ENCODE measurements around the gene PTCH2. TPM values are rescaled to one million over a fixed set of nuclear protein-coding genes. Genes with fewer than 3 reads are reported as not detected.
A peak's percentile ranks its signal among the peaks of the same experiment; 100 is the strongest.

The PTCH2 gene
- total and polyA plus RNA-seq, 2 donors (not counting 1 experiment from before 2014, with no cell fraction given), result 1.3 to 1.7 TPM

GRCh38 chr1:44806704-44807363, 36.2 kb downstream of the PTCH2 start, which contains the start of gene DYNLT4:
Gene DYNLT4, minus strand, starts transcription at chr1:44807351. Its CDS starts 683 bp downstream, at chr1:44806668.
- H3K4me1 Mint-ChIP-seq, result peaks cover 67% of the 10 kb centered on the region
- ATAC-seq (ENCODE audit: low read depth) (no peak), DNase-seq (no peak)
- Histone ChIP-seq H4K20me1 (ENCODE audit: control insufficient read depth, insufficient read depth, low read length, poor library complexity, severe bottlenecking) (no peaks in the 10 kb centered on the region), H3K27me3 (replicated peaks in 1 of 4; ENCODE audit: control extremely low read depth in 1 of 4, control insufficient read depth in 3 of 4, insufficient read depth in 4 of 4, low read length in 3 of 4) (no peaks in the 10 kb centered on the region), H3K79me2 (ENCODE audit: control insufficient read depth, insufficient read depth, low read length) (peaks cover 5% of the 10 kb centered on the region), H3K36me3 (replicated peaks in 1 of 2; ENCODE audit: control extremely low read depth in 1 of 2, control insufficient read depth in 1 of 2, extremely low read depth in 1 of 2, insufficient read depth in 2 of 2, low read length in 1 of 2) (peaks cover 0 to 21% of the 10 kb centered on the region in 2 experiments), H3K9ac (ENCODE audit: low read length) (peak within 1 kb of the TSS; percentile 7), H2AFZ (ENCODE audit: insufficient read depth, low read depth, low read length, poor library complexity, severe bottlenecking) (peak within 1 kb of the TSS; percentile 30), H3K4me2 (replicated peaks; ENCODE audit: low read depth, low read length, poor library complexity, severe bottlenecking) (peak within 1 kb of the TSS; percentile 68), H3K9me3 (ENCODE audit: control extremely low read depth in 1 of 3, control insufficient read depth in 2 of 3, insufficient read depth in 1 of 3, low read length in 2 of 3) (peaks cover 0 to 3% (median 0%) of the 10 kb centered on the region in 3 donors), H3K27ac (ENCODE audit: low read length in 2 of 2) (peak within 1 kb of the TSS; percentile 91 to 95), H3K4me3 (ENCODE audit: control extremely low read depth in 1 of 5, extremely low read depth in 1 of 5, insufficient read depth in 1 of 5, low read depth in 2 of 5, low read length in 4 of 5) (peak within 1 kb of the TSS in 1 of 5 experiments; percentile 10), H3K4me1 (ENCODE audit: control insufficient read depth in 2 of 2, insufficient read depth in 2 of 2, low read length in 2 of 2) (peaks cover 50 to 66% of the 10 kb centered on the region in 2 donors)
- WGBS (ENCODE audit: insufficient coverage), result 94% methylated on average over 5 of the region's 7 CpGs
- POLR2A ChIA-PET, result interaction anchor here (3.1 to 4.3 kb wide), 2 partner anchors 13 to 85 kb away, joined by 21 to 59 read pairs; no protein-coding TSS in a partner anchor
- CTCF ChIA-PET, result interaction anchor here (1.1 to 2.1 kb wide), 3 partner anchors 13 to 78 kb away, joined by 3 to 7 read pairs (median 6); no protein-coding TSS in a partner anchor
- H3K27me3 Mint-ChIP-seq, result no peaks in the 10 kb centered on the region
- H3K9me3 Mint-ChIP-seq (ENCODE audit: insufficient read depth), result no peaks in the 10 kb centered on the region
- intact Hi-C loops (cut with micrococcal nuclease), result no loop called here
- TF ChIP-seq CTCF (IDR thresholded peaks at IDR 0.05) (no peak), EZH2 (IDR thresholded peaks at IDR 0.05; ENCODE audit: borderline replicate concordance, insufficient read depth, low read depth, low read length, poor library complexity, severe bottlenecking) (no peak)
- peak within 1 kb of the TSS; percentile 66 for H3K4me3 Mint-ChIP-seq
- H3K27ac Mint-ChIP-seq, result peak within 1 kb of the TSS; percentile 99
